ENCODE data around the gene TRERF1.

DNA sequence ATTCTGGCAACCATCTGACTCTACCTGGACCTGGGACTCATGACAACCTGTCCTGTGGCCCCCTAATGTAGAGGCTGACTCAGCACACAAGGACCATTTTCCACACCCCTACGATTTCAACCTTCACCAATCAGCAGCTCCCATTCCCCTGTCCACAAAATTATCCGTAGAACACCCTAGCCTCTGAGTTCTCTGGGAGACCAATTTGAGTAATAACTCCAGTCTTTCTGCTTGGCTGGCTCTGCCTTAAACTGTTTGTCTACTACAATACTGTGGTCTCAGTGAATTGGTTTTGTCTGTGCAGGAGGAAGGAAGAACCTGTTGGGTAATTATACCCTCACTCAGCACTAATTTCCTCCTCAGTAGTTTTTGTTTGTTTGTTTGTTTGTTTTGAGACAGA lies 134.7 kb downstream of the TRERF1 start:
- TF ChIP-seq, protein P1, sequence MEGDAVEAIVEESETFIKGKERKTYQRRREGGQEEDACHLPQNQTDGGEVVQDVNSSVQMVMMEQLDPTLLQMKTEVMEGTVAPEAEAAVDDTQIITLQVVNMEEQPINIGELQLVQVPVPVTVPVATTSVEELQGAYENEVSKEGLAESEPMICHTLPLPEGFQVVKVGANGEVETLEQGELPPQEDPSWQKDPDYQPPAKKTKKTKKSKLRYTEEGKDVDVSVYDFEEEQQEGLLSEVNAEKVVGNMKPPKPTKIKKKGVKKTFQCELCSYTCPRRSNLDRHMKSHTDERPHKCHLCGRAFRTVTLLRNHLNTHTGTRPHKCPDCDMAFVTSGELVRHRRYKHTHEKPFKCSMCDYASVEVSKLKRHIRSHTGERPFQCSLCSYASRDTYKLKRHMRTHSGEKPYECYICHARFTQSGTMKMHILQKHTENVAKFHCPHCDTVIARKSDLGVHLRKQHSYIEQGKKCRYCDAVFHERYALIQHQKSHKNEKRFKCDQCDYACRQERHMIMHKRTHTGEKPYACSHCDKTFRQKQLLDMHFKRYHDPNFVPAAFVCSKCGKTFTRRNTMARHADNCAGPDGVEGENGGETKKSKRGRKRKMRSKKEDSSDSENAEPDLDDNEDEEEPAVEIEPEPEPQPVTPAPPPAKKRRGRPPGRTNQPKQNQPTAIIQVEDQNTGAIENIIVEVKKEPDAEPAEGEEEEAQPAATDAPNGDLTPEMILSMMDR (conservative IDR thresholded peaks at IDR 0.05; ENCODE audit: low read depth, low read length): no peak
- TF ChIP-seq POLR2A (IDR thresholded peaks at IDR 0.05; ENCODE audit: low read depth, low read length) (no peak), MAFK (IDR thresholded peaks at IDR 0.05; ENCODE audit: low read depth, low read length) (no peak), SMC3 (IDR thresholded peaks at IDR 0.05; ENCODE audit: low read depth, low read length) (no peak), CEBPB (IDR thresholded peaks at IDR 0.05; ENCODE audit: low read depth, low read length) (no peak), NFE2L2 (IDR thresholded peaks at IDR 0.05; ENCODE audit: low read depth, low read length) (no peak), RAD21 (IDR thresholded peaks at IDR 0.05; ENCODE audit: low read length) (no peak), RFX5 (IDR thresholded peaks at IDR 0.05; ENCODE audit: low read depth, low read length) (no peak), CHD1 (IDR thresholded peaks at IDR 0.05; ENCODE audit: low read depth, low read length) (no peak), MAZ (IDR thresholded peaks at IDR 0.05; ENCODE audit: borderline replicate concordance, low read depth, low read length) (no peak), RCOR1 (IDR thresholded peaks at IDR 0.05; ENCODE audit: insufficient replicate concordance, low read length) (no peak), BHLHE40 (IDR thresholded peaks at IDR 0.05; ENCODE audit: low read depth, low read length) (no peak)
- TF ChIP-seq, protein P2, sequence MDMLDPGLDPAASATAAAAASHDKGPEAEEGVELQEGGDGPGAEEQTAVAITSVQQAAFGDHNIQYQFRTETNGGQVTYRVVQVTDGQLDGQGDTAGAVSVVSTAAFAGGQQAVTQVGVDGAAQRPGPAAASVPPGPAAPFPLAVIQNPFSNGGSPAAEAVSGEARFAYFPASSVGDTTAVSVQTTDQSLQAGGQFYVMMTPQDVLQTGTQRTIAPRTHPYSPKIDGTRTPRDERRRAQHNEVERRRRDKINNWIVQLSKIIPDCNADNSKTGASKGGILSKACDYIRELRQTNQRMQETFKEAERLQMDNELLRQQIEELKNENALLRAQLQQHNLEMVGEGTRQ (IDR thresholded peaks at IDR 0.05; ENCODE audit: low read depth, low read length): no peak

Measured in IMR-90 (cell line).